ENCODE measurements around the gene GPR146.

GRCh38 chr7:1065585-1066241 is 21.4 kb downstream of the GPR146 start:
- TF ChIP-seq CTCF (IDR thresholded peaks at IDR 0.05; ENCODE audit: poor library complexity) (peak; percentile 93), EZH2 (IDR thresholded peaks at IDR 0.05; ENCODE audit: borderline replicate concordance) (no peak)
